Keratinocyte (primary cell): ENCODE results near the gene ADARB2. TPM values are rescaled to one million over a fixed set of nuclear protein-coding genes. Genes with fewer than 3 reads are reported as not detected.
"Not testable (repeated sequence)": the region's sequence is repeated elsewhere in the genome, so short reads cannot be mapped to it uniquely, and the experiment has no call there.

ENCODE experiments used
- DNase-seq: peaks from one replicate; pipeline ENCODE4 v3.0.0-alpha.2; 2011; ENCODE audit warnings: low read depth, missing footprints, low spot score
- FAIRE-seq: peaks from 2 replicates; lab custom pipeline; 2011; peaks lifted over from hg19 to GRCh38; lab: Jason Lieb, UNC
- H2AFZ ChIP-seq: 2 replicates; pipeline ENCODE4 v1.6.0; 2012; ENCODE audit warnings: low read length, control low read depth, inconsistent platforms; ENCODE audit not compliant: control insufficient read depth
- H3K27ac ChIP-seq: 2 replicates; pipeline ENCODE4 v1.5.1; 2011; ENCODE audit warnings: low read length; ENCODE audit not compliant: control insufficient read depth, insufficient read depth
- H3K27me3 ChIP-seq: 3 replicates; pipeline ENCODE4 v1.6.0; 2011; ENCODE audit warnings: low read length; ENCODE audit not compliant: control insufficient read depth, insufficient read depth; ENCODE audit errors: extremely low read depth
- H3K36me3 ChIP-seq, 2 experiments: 2 replicates in 1 of 2; 3 replicates in 1 of 2; pipeline ENCODE4 v1.5.1; 2011; ENCODE audit warnings: low read length in 2 of 2, mild to moderate bottlenecking in 1 of 2; ENCODE audit not compliant: control insufficient read depth in 2 of 2, insufficient read depth in 2 of 2; ENCODE audit errors: extremely low read depth in 1 of 2
- H3K4me1 ChIP-seq: 3 replicates; pipeline ENCODE4 v1.5.1; 2011; ENCODE audit warnings: low read length; ENCODE audit not compliant: control insufficient read depth, insufficient read depth; ENCODE audit errors: extremely low read depth
- H3K4me2 ChIP-seq: 3 replicates; pipeline ENCODE4 v1.6.0; 2011; ENCODE audit warnings: low read depth, low read length; ENCODE audit not compliant: control insufficient read depth, insufficient read depth; ENCODE audit errors: extremely low read depth
- H3K4me3 ChIP-seq, 3 experiments: fragments of 200-600 bp in 1 of 3; sonication (generic) in 1 of 3; 2 replicates in 2 of 3; 3 replicates in 1 of 3; pipeline ENCODE4 v1.5.1; 2011 to 2016; ENCODE audit warnings: low read length in 3 of 3, mild to moderate bottlenecking in 3 of 3, control low read depth in 2 of 3, inconsistent platforms in 1 of 3, low read depth in 1 of 3, mixed read lengths in 1 of 3, mixed run types in 1 of 3, moderate library complexity in 1 of 3; ENCODE audit not compliant: control insufficient read depth in 2 of 3, insufficient read depth in 2 of 3; ENCODE audit errors: extremely low read depth in 1 of 3
- H3K79me2 ChIP-seq: 2 replicates; pipeline ENCODE4 v1.6.0; 2012; ENCODE audit warnings: low read length; ENCODE audit not compliant: control insufficient read depth, insufficient read depth
- H3K9ac ChIP-seq: 3 replicates; pipeline ENCODE4 v1.6.0; 2011; ENCODE audit warnings: low read length; ENCODE audit not compliant: control insufficient read depth, insufficient read depth; ENCODE audit errors: extremely low read depth
- H3K9me1 ChIP-seq: 3 replicates; pipeline ENCODE4 v1.6.0; 2011; ENCODE audit warnings: low read length; ENCODE audit not compliant: control insufficient read depth, insufficient read depth; ENCODE audit errors: extremely low read depth
- H3K9me3 ChIP-seq: 2 replicates; pipeline ENCODE4 v1.5.1; 2012; ENCODE audit warnings: low read depth, low read length; ENCODE audit not compliant: control insufficient read depth
- H4K20me1 ChIP-seq: 3 replicates; pipeline ENCODE4 v1.6.0; 2011; ENCODE audit warnings: low read length; ENCODE audit not compliant: control insufficient read depth, insufficient read depth; ENCODE audit errors: extremely low read depth
- EZH2 ChIP-seq: IDR thresholded peaks from one replicate; pipeline ENCODE4 v1.6.1; 2012; ENCODE audit warnings: inconsistent platforms, mild to moderate bottlenecking, low read length, moderate library complexity
- dilution Hi-C: fragments of 300-500 bp; cut with MboI; formaldehyde crosslinking; loops from one replicate; pipeline ENCODE4 v1.7.0; 2020; ENCODE audit warnings: low sequenced_read_pairs; ENCODE audit not compliant: extremely low pct_ligation_motif_present
- polyA plus RNA-seq, 5 experiments: library from polyadenylated mRNA; depleted of rRNA in 3 of 5; stranded (reverse) in 3 of 5; stranded (forward) in 1 of 5; unstranded in 1 of 5; fragments of >200 nt; gene quantifications; 1 replicate in 1 of 5; 2 replicates in 3 of 5; 3 replicates in 1 of 5; pipeline versions ENCODE4 v1.2.1 to v1.2.3, GENCODE V29; 2011 to 2012; ENCODE audit warnings: missing spikeins in 2 of 5, low read depth in 1 of 5, low replicate concordance in 1 of 5
- TF ChIP-seq, protein P1 (sequence below), 3 experiments: IDR thresholded peaks in 1 of 3; conservative IDR thresholded peaks in 1 of 3; optimal IDR thresholded peaks in 1 of 3; 2 replicates in 2 of 3; 3 replicates in 1 of 3; pipeline versions ENCODE3 to v1.5.1; 2011; ENCODE audit warnings: low read length in 3 of 3, mild to moderate bottlenecking in 3 of 3, moderate library complexity in 2 of 3, control low read depth in 1 of 3, inconsistent platforms in 1 of 3; ENCODE audit not compliant: insufficient read depth in 2 of 3; ENCODE audit errors: extremely low read depth in 1 of 3

ADARB2 gene
- polyA plus RNA-seq, 1 donor (not counting 4 experiments of a cell fraction or from before 2014, with no cell fraction given) = not detected

DNA sequence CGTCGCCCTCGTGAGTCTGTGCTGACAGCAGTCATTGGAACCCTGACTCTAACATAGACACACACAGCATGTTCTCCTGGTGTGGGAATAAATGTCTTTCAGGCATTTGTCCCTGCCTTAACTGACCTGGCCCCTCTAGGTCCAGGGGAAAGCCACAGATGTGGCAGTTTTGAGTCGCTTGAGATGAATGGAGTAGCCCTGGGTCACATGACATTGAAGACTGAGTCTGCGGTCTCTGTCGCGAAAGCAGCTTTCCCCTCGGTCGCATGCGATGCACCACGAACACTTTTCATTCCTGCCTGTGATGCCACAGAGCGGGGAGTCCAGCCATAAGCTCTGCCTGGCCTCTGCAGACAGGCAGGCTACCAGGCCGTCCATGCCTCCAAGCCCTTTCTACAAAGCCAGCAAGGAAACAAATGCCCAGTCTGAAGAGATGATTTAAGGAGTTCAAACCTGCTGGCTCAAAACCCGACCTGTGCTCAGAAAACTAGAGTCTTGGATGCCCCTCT is 508.8 kb downstream of the ADARB2 start:
- H3K27me3 ChIP-seq = no peaks in the 10 kb centered on the region
- H3K9me3 ChIP-seq = no peaks in the 10 kb centered on the region
- dilution Hi-C loops = no loop called here
- H4K20me1 ChIP-seq = no peaks in the 10 kb centered on the region
- H3K4me3 ChIP-seq = no peak overlapping the region
- H3K79me2 ChIP-seq = no peaks in the 10 kb centered on the region
- H3K4me1 ChIP-seq = no peaks in the 10 kb centered on the region
- H3K4me2 ChIP-seq = no peak overlapping the region
- TF ChIP-seq, protein P1, sequence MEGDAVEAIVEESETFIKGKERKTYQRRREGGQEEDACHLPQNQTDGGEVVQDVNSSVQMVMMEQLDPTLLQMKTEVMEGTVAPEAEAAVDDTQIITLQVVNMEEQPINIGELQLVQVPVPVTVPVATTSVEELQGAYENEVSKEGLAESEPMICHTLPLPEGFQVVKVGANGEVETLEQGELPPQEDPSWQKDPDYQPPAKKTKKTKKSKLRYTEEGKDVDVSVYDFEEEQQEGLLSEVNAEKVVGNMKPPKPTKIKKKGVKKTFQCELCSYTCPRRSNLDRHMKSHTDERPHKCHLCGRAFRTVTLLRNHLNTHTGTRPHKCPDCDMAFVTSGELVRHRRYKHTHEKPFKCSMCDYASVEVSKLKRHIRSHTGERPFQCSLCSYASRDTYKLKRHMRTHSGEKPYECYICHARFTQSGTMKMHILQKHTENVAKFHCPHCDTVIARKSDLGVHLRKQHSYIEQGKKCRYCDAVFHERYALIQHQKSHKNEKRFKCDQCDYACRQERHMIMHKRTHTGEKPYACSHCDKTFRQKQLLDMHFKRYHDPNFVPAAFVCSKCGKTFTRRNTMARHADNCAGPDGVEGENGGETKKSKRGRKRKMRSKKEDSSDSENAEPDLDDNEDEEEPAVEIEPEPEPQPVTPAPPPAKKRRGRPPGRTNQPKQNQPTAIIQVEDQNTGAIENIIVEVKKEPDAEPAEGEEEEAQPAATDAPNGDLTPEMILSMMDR (optimal IDR thresholded peaks at IDR 0.05 in 1 of 3, IDR thresholded peaks at IDR 0.05 in 1 of 3, conservative IDR thresholded peaks at IDR 0.05 in 1 of 3; ENCODE audit: extremely low read depth in 1 of 3, insufficient read depth in 2 of 3, low read length in 3 of 3) = no peak
- no peak for TF ChIP-seq EZH2
- DNase-seq (no peak), FAIRE-seq (no peak)
- H2AFZ ChIP-seq = no peak overlapping the region
- no peak overlapping the region for H3K27ac ChIP-seq
- H3K9ac ChIP-seq = no peak overlapping the region
- no peaks in the 10 kb centered on the region for H3K9me1 ChIP-seq
- no peaks in the 10 kb centered on the region for H3K36me3 ChIP-seq

DNA sequence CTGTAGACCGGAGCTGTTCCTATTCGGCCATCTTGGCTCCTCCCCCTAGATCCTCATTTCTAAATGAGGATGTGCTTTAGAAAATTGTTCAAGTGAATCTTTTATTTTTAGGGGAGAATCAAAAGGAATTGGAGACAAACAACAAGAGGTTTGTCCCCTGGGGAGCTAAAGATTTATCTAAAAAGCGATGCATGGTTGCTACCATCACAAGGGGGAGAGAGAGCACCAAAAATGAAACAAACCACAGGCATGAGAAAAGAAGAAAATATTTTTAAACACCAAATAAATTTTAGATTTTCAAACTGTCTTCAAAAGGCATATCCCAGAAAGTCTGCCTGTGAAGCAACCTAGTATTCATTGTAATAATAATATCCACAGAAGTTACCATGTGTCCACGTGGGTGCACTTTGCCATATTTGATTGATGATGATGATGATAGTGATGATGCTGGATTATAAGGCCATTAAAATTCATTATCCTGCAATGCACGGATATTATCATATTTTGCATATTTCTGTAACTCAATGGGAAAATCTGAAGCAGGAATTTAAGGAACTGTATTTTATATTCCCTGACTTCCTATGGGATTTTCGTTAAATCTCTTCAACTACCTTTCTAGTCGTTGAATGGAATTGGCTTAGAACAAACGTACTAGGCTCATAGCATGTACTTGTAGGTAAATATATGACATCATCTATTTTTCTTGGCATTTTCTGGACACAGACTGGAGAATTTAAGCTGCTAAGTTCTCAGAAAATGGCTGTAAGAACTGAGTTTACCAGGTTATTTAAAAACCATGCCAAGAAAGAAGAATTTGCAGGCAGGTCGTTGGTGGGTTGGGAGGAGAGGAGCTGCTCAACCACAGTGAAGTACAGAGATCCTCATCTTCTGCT is 509.6 kb downstream of the ADARB2 start:
- no peaks in the 10 kb centered on the region for H4K20me1 ChIP-seq
- no peak overlapping the region for H3K4me3 ChIP-seq
- no peak for TF ChIP-seq EZH2
- TF ChIP-seq, protein P1 (optimal IDR thresholded peaks at IDR 0.05 in 1 of 3, IDR thresholded peaks at IDR 0.05 in 1 of 3, conservative IDR thresholded peaks at IDR 0.05 in 1 of 3; ENCODE audit: extremely low read depth in 1 of 3, insufficient read depth in 2 of 3, low read length in 3 of 3) = peak in 1 of 3 experiments; percentile 4
- no peaks in the 10 kb centered on the region for H3K9me1 ChIP-seq
- dilution Hi-C loops = no loop called here
- H2AFZ ChIP-seq = no peak overlapping the region
- no peak overlapping the region for H3K4me2 ChIP-seq
- H3K9ac ChIP-seq = no peak overlapping the region
- no peak overlapping the region for H3K27ac ChIP-seq
- H3K36me3 ChIP-seq = no peaks in the 10 kb centered on the region
- no peaks in the 10 kb centered on the region for H3K79me2 ChIP-seq
- no peaks in the 10 kb centered on the region for H3K9me3 ChIP-seq
- FAIRE-seq (no peak), DNase-seq (no peak)
- no peaks in the 10 kb centered on the region for H3K4me1 ChIP-seq
- no peaks in the 10 kb centered on the region for H3K27me3 ChIP-seq

DNA sequence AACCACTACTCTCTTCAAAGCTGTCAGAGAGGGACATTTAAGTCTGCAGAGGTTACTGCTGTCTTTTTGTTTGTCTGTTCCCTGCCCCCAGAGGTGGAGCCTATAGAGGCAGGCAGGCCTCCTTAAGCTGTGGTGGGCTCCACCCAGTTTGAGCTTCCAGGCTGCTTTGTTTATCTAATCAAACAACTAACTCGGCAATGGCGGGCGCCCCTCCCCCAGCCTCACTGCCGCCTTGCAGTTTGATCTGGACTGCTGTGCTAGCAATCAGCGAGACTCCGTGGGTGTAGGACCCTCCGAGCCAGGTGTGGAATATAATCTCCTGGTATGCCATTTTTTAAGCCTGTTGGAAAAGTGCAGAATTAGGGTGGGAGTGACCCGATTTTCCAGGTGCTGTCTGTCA is 510.4 kb downstream of the ADARB2 start:
- H3K9me3 ChIP-seq, H3K9ac ChIP-seq, H3K36me3 ChIP-seq, H4K20me1 ChIP-seq, dilution Hi-C loops, H3K4me1 ChIP-seq, H3K4me3 ChIP-seq, H3K27me3 ChIP-seq, H3K79me2 ChIP-seq, DNase-seq, H2AFZ ChIP-seq, FAIRE-seq, H3K27ac ChIP-seq, H3K4me2 ChIP-seq, H3K9me1 ChIP-seq: not testable (repeated sequence)
